GM19240 (cell line): ENCODE measurements around the gene TMEM119.

Experiments
- DNase-seq: peaks from one replicate; pipeline ENCODE4 v3.0.0; 2011; ENCODE audit warnings: low spot score; ENCODE audit not compliant: insufficient read length

The TMEM119 gene

GRCh38 chr12:108616359-108616758, 18.5 kb upstream of the TMEM119 start:
- no peak for DNase-seq

GRCh38 chr12:108615918-108616317, 18.0 kb upstream of the TMEM119 start:
- no peak for DNase-seq

- DNase-seq: no peak
These were observed 16.8 kb upstream of the TMEM119 start for GRCh38 chr12:108614639-108615038.

- DNase-seq: no peak
These were observed 16.2 kb upstream of the TMEM119 start for GRCh38 chr12:108614041-108614440.

DNA sequence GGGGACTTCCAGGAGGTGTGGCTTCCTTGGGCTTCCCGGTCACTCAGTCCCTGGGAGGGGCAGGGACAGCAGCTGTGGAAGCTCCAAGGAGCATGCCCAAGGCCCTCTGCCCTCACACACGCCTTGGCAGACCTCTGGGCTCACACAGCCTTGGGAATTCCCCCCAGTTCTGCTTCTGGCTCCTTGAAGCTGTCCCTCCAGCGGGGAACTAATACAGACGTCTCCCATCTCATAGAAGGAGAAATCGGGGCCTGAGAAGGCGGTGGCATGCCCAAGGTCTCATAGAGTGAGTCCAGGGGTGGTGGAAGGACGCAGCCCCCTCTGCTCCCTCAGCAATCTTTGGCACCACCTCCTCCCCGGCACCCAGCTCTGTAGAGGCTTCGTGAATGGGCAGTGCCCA, 15.7 kb upstream of the TMEM119 start:
- DNase-seq: no peak

DNA sequence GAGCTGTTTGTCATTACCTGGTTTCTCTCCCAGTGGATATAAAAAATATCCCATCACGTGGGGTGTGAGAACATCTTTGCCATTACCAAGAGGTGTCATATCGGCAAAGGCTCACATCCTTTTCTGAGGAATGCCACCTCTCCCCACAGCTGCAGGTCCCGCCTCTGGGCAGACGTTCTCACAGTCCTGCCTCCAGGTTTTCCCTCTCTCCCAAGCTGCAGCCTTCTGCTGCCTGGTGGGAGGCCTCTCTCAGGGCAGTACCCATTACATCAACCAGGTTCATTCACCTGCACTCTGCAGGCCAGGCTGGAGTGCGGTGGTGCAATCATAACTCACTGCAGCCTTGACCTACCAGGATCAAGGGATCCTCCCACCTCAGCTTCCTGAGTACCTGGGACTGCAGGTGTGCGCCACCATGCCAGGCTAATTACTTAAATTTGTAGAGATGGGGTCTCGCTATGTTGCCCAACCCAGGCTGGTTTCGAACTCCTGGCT, 15.0 kb upstream of the TMEM119 start:
- DNase-seq: no peak

- no peak for DNase-seq
These were observed 14.1 kb upstream of the TMEM119 start for GRCh38 chr12:108611884-108612415.

DNA sequence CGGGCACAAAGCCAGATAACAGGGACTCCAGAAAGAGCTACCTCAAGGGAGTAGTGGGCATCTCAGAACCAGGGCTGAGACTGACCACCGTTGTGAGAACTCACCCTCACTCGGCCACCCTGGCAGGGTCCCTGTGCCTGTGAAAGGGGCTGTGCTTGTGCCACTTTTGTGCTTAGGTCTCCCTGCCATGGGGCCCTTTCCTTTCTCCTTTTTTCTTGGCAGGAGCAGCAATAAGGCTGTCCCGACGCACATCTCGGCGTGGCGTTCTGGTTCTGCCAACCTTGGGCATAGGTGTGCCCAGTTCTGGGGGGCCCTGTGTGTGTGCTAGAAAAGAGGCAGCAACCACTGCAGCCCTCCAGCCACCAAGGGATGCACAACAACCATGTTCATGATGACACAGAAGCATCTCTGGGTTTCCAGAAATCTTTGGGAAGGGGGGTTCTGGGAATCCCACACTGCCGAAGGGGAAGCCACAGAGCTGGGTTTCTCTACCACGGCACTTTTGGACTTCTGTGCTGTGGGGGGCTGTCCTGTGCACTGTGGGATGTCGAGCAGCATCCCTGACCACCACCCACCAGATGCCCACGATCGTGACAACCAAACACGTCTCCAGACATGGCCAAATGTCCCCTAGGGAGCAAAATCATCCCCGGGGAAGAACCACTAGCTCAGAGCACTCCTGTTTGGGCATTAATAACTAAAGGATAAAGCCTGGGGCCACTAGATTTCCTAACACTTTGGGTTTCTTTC, 13.1 kb upstream of the TMEM119 start:
- no peak for DNase-seq

GRCh38 chr12:108610336-108610815, 12.5 kb upstream of the TMEM119 start:
- DNase-seq: no peak

DNA sequence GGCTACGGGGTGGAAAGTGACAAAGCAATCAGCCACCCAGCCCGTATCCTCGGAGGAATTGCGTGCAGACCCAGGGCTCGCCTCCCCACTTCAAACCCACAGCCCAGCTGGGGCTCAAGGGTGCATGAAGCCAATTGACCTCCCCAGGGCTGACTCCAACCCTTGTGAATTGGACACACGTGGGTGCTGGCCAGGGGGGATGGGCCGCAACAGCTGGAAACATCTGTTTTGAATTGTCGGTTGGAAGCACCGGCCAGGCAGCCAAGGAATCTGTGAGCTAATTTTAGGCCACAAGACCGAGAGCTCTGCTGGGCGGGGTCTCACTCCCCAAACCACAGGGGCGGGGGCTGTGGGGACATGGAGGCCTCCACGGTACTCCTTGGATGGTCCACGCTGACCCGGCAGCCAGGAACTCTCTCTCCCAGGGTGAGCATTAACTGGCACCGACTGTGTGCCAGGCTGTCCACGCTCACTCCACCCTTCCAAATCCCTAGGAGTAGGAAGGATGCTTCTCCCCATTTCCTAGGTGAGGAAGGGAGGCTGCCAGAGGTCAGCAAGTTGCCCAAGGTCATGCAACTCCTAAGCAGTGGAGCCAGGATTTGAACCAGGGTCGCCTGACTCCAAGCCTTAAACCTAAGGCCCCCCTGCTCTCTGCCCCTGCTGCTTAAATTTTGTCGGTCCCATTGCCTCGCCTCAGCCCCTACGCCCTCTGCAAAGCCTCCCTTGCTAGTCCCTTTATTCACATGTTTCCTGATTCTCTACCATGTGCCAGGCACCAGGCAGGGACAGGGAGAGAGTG, 11.9 kb upstream of the TMEM119 start:
- DNase-seq: no peak

- no peak for DNase-seq
These were observed 10.7 kb upstream of the TMEM119 start for GRCh38 chr12:108608616-108609015.

DNA sequence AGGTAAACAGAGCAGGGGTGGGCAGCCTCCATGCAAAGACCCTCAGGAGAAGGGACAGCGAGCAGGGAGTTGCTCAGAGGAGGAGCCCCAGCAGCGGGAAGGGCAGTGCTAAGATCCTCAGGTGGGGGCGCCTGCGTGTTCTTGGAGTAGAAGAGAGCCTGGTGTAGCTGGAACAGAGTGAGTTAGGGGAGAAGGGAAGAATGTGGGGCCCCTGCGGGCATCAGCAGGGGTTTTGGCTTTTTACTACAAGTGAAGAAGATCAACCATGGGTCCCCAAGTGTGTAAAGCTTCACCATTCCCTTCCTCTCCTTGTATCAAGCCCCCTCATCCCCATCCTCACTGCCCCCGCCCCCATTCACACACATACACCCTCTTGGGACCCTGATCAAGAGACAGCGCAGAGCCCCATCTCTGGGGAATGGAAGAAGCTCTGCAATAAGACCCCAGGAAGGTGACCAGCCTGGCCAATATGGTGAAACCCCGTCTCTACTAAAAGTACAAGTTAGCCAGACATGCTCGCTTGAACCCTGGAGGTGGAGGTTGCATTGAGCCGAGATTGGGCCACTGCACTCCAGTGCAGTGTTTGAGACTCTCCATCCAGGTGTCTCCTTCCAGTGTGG, 10.2 kb upstream of the TMEM119 start:
- DNase-seq: no peak

DNA sequence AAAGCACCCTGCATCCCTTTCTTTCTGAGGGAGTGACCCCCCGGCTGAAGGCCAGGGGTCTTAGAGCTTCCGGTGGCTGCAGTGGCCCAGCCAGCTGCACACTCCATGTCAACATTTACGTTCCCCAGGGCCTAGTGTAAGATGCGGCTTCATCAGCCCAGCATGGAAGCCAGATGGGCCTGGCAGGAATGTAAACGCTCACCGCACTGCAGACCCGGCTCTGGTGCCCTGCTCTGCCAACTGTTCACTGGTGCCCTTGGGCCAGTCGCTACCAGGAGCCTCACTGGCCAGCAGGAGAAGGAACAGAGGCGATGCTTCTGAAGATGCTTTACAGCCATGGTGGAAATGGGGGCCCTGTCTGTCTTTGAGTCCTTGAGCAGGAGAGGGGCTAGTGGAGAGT, 8.6 kb upstream of the TMEM119 start:
- DNase-seq: no peak

- no peak for DNase-seq
These were observed 8.0 kb upstream of the TMEM119 start for GRCh38 chr12:108605690-108606406.

DNA sequence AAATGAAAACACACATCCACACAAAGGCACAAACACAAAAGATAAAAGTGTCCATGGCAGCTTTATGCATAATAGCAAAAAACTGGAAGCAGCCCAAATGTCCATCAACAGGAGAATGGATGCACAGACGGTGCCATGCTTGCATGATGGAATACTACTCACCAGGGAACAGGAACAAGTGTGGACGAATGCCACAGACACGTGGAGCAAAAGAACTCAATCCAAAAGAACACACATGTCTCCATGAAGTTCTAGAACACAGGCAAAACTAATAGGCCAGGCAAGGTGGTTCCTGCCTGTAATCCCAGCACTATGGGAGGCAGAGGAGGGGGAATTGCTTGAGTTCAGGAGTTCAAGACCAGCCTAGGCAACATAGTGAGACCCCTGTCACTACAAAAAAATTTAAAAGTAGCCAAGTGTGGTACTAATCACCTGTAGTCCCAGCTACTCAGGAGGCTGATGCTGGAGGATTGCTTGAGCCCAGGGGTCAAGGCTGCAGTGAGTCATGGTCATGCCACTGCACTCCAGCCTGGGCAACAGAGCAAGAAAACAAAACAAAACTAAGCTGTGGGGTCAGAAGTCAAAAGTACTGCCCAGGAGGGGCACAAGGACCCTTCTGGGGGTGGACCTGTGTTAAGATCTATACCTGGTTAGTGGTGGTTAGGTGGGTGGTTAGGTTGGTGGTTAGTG, 7.3 kb upstream of the TMEM119 start:
- DNase-seq: no peak

DNA sequence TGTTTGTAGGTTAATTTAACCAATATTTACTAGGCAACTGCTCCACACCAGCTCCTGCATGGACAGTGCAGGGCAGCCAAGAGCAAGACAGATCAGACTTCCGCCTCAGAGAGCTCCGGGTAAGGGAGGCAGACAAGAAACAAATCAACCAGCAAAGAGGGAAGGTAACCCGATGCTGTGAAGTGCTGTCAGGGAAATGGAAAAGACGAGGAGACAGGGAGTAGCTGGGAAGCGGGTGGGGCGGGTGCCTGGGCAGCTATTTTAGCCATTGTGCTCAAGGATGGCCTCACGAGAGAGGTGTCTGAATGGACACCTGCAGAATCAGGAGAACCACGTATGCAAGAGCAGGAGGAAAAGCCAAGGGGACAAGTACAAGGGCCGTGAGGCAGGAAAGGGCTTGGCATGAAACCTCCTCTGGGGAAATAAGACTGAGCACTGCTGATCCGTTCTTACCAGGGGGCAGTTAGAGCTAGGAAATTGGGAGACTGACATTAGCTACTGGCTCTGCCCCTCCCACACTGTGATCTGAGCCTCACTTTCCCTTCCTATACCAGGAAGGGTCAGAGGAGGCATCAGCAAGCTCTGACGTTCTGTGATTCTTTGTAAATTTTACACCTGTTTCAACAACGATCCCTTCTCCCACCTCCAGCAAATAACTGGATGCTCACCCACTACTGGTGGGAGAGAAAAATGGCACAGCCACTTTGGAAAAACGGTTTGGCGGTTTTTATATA, 6.5 kb upstream of the TMEM119 start:
- DNase-seq: no peak

DNA sequence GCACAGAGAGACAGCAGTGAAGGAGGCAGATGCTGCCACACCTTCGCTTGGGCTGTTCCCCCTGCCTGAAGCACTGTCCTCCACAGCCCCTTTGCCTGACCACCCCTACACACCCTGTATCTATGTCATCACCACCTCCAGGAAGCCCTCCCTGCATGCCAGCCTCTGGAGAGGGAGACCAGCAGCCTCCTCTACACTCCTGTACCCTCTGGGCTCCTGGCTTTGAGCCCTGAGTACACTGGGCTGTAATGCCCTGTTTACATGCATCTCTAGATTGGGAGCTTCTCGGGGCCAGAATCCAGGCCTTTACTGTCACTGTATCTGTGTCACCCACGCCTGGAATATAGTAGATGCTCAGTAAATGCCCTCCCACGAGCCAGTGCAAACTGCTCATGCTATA, 5.9 kb upstream of the TMEM119 start:
- DNase-seq: no peak

DNA sequence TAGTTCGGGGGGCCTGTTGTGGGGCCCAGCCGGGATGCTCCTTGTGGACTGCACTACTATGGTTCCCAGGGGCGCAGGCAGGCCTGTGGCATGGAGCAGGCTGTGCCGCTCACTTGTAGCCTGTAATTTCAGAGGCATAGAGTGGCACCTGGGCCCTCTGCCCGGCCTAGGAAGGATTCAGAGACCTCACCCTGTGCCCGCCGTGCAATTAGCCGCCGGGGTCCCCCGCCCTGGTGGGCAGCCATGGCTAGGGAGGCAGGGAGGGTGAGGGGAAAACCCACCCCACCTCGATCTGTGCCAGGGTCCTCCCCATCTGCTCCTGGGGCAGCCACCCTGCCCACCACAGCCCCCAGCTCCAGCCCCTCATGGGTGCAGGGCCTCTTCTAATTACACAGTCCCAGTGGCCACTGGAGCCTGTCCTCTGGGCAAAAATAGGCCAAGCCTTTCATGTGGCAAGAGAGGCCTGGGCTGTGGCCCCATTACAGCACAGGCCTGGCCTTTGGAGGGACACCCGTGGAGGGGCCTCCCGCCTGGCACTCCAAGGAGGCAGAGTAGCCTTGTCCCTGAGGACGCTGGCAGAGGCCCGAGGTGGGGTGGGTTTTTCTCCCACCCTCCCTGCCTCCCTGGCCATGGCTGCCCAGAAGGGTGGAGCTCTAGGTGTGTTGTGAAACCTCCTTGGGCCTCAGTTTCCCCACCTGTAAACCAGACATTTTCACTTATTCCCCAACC, 5.3 kb upstream of the TMEM119 start:
- no peak for DNase-seq

DNA sequence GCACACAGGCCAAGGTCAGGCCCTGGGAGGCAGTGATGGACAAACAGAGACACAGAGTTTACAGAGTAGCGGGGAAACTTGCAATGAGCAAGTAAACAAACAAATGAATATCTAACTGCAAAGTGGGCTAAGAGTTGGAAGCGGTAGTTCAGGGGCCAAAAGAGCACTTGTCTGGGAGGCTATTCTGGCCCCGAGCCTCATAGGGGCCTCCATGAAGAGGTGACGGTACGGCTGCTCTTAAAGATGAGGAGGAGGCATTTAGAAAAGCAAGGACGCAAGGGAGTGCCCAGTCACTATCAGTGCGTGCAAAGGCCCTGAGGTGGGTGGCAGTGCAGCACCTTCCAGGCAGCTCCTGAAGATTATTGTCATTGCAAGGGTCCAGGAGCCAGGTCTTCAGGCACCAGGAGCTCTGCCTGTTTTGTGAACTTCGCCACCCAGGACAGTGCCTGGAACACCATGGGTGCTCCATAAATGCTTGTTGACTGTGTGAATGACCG, 4.4 kb upstream of the TMEM119 start:
- DNase-seq: no peak
